ENCODE results near the gene CDKN2C.
"Not testable (repeated sequence)": the region's sequence is repeated elsewhere in the genome, so short reads cannot be mapped to it uniquely, and the experiment has no call there.

Gene CDKN2C

DNA sequence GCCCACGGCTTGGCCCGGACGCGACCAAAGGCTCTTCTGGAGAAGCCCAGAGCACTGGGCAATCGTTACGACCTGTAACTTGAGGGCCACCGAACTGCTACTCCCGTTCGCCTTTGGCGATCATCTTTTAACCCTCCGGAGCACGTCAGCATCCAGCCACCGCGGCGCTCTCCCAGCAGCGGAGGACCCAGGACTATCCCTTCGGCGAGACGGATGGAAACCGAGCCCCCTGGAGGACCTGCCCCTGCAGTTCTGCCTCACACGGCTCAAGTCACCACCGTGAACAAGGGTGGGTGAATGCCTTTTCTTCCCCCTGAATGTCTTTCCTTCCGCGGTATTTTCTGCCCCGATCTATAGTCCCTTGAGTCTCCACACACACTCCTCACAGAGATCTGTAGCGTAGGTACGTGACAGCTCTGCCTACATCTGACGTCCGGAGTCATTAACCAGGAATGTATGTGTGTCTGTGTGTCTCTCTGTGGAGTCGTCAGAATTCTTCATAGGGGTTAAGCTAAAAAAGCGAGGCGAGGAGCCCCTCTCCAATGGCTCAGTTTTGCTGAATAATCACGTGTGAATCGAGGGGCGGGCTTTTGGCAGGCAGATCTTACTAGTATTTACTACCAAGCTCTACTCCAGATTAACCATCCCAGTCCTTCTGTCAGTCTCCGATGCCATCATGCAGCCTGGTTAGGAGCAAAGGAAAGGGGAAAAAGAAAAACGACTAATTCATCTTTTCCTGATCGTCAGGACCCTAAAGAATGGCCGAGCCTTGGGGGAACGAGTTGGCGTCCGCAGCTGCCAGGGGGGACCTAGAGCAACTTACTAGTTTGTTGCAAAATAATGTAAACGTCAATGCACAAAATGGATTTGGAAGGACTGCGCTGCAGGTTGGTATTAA, at the start of gene CDKN2C:
CDKN2C (plus strand) TSS at position 635 of the 898 bp plus-strand sequence; CDS start at position 759, 124 bp downstream.
- ATAC-seq (peak; percentile 42), DNase-seq (peak; percentile 51)

DNA sequence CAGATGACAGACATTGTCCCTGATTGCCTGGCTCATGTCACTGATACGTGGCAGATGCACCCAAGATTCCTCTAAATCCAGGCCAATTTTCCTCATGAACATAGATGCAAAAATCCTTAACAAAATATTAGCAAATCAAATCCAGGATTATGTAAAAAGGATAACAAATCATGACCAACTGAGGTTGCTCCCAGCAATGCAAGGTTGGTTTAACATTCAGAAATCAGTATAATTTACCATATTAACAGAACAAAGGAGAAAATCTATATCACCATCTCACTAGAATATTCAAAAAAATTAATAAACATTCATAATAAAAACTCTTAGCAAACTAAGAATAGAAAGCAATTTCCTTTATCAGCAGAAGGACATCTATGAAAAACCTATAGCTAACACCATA, 49.6 kb upstream of the CDKN2C start:
- ATAC-seq (no peak), DNase-seq (no peak)

DNA sequence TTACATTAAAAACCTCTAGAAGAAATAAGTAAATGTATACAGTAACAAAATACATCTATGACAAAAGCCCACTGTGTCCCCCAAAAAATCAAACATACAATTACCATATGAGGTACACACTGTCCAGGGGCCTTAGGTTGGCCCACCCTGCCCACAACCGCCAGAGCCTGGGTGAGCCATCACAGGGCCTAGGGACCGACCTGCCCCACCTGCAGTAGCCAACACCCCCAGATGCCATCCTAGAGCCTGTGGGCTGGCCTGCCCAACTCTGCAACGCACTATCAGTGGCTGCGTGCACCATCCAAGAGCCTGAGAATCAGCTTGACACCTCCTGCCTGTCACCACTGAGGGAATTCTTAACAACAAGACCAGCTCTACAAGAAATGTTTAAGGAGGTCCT, 49.0 kb upstream of the CDKN2C start:
- ATAC-seq, result no peak
- DNase-seq, result no peak

DNA sequence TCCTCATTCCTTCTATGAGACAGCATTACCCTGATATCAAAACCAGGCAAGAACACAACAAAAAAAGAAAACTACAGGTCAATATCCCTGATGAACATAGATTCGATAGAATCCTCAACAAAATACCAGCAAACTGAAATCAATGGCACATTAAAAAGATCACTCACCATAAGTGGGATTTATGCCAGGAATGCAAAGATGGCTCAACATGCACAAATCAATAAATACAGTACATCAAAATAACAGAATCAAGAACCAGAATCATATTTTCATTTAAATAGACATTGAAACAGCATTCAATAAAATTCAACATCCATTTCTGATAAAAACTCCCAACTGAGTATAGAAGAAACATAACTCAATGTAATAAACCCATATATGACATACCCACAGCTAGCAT, 46.5 kb upstream of the CDKN2C start:
- no peak for DNase-seq
- ATAC-seq, result no peak

DNA sequence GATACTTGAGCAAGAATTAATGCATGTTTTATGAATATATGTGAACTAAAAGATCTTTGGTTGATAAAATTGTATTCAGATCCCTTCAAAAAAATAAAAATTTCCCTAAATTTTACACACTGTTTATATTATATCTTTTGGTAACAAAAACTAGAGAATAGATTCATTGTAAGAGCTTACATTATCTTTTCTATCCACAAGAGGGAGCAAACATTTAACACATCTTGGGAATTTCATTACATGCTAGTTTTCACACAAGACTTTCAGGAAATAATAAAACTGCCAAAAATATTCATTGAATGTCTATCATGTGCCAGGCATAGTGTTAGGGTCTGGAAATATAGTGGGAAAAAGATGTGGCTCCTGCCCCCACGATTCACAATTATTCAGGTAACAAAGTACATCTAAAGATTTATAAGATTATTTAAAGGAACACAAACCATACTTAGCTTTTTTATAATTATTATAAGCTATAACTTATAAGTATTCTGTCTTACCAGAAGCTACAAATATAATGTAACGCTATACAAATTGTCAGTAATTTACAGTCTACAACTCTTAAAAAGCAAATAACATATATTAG, 40.6 kb upstream of the CDKN2C start:
- DNase-seq, result no peak
- no peak for ATAC-seq

DNA sequence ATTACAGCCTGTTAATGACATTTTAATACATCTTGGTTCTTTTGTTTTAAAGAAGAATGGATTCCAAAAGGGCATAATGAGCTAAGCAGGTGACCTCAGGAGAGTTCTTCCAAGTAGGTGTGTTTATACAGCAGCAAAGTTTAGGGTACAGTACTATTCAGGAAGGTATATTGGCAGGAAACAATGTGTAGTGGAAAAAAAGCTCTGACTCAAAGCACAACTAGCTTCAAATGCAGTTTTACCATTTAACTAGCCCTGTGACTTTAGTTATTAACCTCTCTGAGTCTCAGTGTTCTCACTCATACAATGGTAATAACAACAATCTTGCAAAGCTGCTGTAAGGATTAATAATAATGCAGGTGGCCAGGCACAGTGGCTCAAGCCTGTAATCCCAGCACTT, 39.9 kb upstream of the CDKN2C start:
- peak; percentile 79 for ATAC-seq
- no peak for DNase-seq

DNA sequence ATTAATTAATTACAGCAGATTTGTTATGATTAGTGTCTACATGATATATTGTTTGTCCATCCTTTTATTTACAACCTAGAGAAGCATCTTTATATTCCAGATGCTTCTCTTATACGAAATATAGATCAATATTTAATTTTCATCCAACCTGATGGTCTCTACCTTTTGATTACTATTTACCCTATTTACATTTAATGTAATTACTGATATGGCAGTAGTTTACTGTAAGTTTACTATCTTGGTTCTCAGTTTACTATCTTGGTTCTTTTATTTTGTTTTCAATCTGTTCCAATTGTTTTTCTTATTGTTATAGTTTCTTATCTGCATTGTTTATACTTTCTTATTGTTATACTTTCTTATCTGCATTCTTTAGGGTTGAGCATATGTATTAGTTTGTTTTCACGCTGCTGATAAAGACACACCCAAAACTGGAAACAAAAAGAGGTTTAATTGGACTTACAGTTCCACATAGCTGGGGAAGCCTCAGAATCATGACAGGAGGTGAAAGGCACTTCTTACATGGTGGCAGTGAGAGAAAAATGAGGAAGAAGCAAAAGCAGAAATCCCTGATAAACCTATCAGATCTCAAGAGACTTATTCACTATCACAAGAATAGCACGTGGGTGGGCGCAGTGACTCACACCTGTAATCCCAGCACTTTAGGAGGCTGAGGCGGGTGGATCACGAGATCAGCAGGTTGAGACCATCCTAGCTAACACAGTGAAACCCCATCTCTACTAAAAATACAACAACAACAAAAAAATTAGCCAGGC, 38.9 kb upstream of the CDKN2C start:
- ATAC-seq (peak; percentile 35), DNase-seq (peak; percentile 22)

DNA sequence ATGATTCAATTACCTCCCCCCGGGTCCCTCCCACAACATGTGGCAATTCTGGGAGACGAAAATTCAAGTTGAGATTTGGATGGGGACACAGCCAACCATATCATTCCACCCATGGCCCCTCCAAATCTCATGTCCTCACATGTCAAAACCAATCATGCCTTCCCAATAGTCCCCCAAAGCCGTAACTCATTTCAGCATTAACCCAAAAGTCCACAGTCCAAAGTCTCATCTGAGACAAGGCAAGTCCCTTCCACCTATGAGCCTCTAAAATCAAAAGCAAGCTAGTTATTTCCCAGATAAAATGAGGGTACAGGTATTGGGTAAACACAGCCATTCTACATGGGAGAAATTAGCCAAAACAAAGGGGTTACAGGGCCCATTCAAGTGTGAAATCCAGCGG, 38.0 kb upstream of the CDKN2C start:
- ATAC-seq, DNase-seq: not testable (repeated sequence)

DNA sequence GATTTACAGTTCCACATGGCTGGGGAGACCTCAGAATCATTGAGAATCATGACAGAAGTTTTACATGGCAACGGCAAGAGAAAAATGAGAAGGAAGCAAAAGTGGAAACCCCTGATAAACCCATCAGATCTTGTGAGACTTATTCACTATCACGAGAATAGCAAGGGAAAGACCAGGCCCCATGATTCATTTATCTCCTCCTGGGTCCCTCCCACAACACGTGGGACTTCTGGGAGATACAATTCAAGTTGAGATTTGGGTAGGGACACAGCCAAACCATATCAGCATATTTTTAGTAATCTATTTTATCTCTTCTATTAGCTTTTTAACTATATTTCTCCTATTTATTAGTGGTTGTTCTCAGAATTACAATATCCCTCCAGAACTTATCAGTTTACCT, 36.3 kb upstream of the CDKN2C start:
- not testable (repeated sequence) for ATAC-seq, DNase-seq

DNA sequence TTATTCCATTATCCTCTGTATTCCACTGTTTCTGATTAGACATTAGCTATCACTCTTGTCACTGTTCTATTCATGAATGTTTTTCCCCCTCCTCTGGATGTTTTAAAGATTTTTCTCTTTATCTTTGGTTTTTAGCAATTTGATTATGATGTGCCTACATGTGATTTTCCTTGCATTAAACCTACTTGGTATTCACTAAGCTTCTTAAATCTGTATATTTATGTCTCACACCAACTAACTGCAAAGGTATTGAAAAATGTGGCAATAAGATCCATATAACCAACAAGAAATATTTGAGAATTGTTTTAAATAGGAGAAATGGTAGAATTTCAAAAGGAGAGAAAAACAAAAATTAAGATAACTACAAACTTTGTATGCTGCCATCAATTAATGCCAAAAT, 35.2 kb upstream of the CDKN2C start:
- DNase-seq, result no peak
- ATAC-seq, result no peak

DNA sequence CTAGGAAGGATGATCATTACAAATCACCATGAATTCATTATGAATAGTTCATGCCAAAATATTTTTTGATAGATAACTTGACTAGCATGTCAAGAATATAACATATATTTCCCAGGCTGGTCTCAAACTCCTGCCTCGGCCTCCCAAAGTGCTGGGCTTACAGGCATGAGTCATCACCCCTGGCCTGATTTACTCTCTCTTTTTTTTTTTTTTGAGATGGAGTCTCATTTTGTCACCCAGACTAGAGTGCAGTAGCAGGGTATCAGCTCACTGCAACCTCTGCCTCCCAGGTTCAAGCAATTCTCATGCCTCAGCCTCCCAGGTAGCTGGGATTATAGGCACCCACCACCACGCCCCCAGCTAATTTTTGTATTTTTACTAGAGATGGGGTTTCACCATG, 34.8 kb upstream of the CDKN2C start:
- not testable (repeated sequence) for ATAC-seq, DNase-seq

DNA sequence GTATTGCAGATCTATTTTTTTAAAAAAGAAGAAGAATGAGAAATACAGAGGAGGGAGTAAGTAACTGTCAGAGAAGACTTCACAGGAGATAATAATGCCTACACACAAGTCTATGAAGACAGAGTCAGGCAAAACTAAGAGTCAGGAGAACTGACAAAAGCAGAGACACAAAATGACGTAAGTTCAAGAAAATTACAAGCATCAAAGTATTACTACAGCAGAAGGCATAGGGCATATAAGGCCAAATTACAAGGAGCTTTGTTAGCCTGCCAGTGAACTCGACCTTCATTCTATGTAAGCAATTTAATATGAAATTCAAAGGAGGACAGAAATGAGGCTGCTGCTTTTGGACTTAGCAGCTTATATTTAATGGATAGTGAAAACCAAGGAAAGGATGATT, 33.7 kb upstream of the CDKN2C start:
- no peak for DNase-seq
- no peak for ATAC-seq

DNA sequence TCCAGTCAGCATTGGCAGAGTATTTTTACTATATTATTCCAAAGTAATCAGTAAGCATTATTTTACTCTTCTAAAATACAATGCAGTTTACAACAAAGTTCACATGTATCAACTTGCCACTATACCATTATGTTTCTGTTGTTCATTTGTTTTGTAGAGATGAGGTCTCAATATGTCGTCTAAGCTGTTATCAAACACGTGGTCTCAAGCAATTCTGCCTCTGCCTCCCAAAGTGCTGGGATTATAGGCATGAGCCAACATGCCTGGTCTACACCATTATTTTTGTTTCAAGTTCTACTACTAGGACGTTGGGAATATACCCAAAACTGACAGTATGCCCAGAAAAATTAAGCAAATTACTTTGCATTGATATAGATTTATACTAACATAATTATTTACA, 29.8 kb upstream of the CDKN2C start:
- DNase-seq (no peak), ATAC-seq (no peak)

DNA sequence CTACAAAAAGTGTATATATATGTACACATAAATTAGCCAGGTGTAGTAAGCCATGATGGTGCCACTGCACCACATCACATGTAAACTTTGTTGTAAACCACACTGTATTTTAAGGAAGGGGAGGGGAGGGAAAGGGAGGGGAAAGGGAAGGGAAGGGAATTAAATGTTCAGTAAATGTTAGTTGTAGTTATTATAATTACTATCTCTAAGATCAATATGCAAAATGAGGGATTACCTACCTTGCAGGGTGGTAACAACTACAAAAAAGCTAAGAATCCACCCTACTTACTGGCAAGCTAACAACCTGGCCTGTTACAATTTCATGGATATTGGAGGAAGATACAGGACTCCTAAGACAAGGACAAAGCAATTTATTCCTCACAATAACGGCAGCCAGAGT, 27.7 kb upstream of the CDKN2C start:
- ATAC-seq (no peak), DNase-seq (no peak)

DNA sequence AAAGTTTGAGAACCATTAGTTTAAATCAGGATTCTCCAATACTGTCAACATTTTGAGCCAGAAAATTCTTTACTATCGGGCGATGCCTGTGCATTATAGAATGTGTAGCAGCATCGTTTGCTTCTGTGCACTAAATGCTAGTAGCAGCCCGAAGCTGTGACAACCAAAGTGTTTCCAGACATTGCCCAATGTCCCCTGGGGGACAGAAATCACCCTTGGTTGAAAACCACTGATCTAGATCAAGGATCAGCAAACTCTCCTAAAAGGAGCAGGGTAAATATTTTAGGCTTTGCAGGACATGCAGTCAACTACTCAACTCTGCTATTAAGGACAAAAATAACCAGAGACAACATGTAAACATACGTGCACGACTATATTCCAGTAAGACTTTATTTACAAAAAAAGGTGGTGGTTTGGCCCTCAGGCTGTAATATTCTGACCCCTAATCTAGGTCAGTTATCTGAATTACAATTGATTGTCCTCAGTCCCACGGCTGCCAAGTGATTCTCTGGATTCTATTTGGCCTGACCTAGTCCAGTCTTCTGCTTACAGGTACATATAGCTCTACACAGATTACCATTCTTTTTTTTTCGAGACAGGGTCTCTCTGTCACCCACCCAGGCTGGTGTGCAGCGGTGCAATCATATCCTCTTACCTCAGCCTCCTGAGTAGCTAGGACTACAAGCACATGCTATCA, 20.6 kb upstream of the CDKN2C start:
- no peak for DNase-seq
- no peak for ATAC-seq

DNA sequence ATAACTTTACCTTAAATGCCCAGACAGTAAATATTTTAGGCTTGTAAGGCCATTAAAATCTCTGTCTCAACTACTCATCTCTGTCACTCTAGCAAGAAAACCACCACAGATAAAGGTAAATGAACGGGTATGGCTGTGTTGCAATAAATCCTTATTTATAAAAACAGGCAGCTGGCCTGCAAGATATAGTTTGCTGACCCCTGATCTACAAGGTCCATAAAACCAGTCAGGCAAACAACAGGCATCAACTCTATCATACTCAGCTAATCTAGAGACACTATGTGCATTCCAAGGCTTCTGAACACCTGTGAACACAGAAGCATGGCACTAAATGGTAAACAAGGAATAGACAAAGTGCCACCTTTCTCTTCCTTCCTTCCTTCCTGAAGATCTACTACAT, 19.6 kb upstream of the CDKN2C start:
- no peak for ATAC-seq
- DNase-seq, result no peak

DNA sequence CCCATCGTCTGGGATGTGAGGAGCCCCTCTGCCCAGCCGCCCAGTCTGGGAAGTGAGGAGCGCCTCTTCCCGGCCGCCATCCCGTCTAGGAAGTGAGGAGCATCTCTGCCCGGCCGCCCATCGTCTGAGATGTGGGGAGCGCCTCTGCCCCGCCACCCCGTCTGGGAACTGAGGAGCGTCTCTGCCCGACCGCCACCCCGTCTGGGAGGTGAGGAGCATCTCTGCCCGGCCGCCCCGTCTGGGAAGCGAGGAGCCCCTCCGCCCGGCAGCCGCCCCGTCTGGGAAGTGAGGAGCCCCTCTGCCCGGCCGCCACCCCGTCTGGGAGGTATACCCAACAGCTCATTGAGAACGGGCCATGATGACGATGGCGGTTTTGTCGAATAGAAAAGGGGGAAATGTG, 17.5 kb upstream of the CDKN2C start:
- not testable (repeated sequence) for DNase-seq, ATAC-seq

DNA sequence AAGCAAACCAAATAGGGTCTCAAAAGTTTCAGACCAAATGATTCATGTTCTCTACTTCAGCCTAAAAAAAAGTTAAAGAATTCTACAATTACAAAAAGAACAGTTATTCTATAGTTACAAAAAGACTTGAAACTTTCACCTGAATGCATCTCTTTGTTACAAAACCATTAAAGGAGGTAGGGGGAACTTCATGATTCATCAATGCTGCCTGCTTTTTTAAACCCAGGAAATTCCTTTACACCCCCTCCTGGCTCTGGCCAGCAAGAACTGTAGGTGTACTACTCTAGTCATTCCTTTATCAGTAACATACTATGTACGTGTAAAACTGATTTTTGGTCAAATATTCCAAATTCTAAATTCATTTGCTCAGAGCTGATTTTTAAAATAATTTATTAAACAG, 14.9 kb upstream of the CDKN2C start:
- ATAC-seq (no peak), DNase-seq (no peak)

DNA sequence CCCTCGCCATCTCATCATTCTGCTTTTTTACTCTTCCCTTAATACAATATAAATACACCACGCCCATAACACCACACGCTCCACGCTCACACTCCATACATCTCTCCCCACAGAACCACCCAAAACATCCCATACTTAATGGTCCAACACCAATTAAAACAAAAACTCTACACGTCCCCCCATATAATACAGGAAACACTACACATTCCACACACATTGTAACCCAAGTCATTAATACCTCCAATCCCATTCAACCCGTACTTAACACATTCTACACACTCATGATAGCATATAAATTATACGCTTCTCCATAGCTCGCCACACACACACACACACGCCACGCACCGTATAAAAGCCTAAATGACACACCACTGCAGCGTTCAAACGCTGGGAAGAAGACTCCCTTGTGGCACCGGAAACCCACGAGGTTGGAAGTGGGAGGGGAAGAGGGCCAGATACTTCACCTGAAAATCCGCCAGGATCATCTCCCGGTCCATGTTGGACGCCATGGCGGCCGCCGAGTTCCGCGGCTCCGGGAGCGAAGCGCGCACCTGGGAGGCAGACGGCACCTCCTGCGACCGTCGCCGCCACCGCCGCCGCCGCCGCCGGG, 10.6 kb upstream of the CDKN2C start:
- DNase-seq, result no peak
- peak; percentile 28 for ATAC-seq

DNA sequence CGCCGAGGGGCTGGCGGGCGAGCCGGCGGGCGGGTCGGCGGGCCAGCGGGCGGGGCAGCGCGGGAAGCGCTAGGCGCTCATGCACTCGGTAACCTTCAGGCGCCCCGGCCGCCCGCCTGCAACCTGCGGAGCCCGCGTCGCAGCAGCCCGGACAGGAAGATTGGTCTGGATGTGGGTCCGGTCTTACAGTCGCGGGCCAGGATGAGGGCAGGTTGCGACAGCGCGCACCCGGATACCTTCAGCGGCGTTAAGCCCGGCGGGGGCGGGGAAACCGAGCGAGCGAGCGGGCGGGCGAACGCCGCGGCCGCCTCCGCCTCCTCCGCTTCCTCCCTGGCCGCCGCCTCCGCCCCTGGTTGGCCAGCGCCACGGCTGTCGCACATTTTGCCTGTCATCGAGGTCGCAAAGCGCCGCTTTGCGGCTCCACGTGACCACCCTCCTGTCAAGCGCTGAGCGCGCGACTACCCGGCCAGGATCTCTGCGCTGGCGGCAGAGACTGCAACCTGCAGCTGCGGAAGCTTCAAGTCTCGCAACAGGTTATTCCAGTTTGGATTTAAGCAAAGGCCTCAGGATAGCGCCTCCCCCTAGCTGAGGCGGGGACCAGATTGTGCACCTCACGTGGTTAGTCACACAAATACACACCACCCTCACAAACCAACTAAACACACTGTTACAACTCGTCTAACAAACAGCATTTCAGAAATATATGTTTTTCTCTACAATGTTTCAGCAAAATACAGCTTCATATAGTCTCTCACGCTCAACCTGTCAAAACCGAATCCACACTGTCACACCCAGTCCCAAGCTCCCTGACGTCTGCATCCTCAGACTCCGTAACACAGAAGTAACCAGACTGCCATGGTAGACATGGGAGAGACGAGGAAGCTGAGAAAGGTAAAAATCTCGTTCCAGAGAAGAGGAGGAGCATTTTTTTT, 9.9 kb upstream of the CDKN2C start, which contains the start of gene FAF1:
FAF1 (minus strand) TSS at position 355 of the 932 bp plus-strand sequence. CDS start 456 bp downstream, outside the sequence.
- ATAC-seq (peak; percentile 95), DNase-seq (peak; percentile 96)

DNA sequence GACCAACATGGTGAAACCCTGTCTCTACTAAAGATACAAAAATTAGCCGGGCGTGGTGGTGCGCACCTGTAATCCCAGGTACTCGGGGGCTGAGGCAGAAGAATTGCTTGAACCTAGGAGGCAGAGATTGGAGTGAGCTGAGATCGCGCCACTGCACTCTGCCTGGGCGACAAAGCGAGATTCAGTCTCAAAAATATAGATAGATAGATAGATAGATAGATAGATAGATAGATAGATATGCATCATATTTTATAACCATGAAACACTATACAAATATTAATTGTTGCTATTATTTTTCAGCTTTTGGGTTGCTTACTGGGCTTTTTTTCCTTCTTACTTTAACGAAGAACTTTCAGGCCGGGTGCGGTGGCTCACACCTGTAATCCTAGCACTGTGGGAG, 5.2 kb upstream of the CDKN2C start:
- DNase-seq, result no peak
- ATAC-seq, result no peak
